SKM-1 treated with dmso at 0.1 percent for 144 hours (cell line): ENCODE data around the gene XXYLT1.
"Not testable (repeated sequence)": the region's sequence is repeated elsewhere in the genome, so short reads cannot be mapped to it uniquely, and the experiment has no call there.

Source experiments
- DNase-seq: peaks from one replicate; lab custom pipeline; 2025; ENCODE audit not compliant: unreplicated experiment; lab: John Stamatoyannopoulos, UW

The XXYLT1 gene, protein sequence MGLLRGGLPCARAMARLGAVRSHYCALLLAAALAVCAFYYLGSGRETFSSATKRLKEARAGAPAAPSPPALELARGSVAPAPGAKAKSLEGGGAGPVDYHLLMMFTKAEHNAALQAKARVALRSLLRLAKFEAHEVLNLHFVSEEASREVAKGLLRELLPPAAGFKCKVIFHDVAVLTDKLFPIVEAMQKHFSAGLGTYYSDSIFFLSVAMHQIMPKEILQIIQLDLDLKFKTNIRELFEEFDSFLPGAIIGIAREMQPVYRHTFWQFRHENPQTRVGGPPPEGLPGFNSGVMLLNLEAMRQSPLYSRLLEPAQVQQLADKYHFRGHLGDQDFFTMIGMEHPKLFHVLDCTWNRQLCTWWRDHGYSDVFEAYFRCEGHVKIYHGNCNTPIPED

DNA sequence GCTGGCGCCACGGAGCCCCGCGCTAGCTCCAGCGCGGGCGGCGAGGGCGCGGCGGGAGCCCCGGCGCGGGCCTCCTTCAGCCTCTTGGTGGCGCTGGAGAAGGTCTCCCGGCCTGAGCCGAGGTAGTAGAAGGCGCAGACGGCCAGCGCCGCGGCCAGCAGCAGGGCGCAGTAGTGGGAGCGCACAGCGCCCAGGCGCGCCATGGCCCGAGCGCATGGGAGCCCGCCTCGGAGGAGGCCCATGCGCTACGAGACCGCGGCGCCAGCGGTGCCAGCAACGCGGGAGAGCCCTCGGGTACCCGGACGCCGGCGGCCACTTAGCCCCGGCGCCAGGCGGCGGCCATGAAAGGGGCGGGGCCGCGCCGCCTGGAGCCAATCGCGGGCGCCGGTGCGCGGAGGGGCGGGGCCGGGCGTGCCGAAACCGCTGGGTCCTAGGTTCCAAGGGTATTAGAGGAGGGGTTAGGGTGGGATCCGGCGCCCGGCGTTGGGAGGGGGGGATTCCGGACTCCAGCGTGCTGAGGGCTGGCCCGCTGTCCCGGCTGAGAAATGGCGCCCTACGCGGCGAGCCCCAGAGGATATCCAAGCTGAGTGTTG lies at the start of gene XXYLT1:
Gene XXYLT1 (minus strand): TSS at position 343 of the 593 bp plus-strand sequence. CDS start 101 bp downstream, at position 242.
- DNase-seq = peak; percentile 64

DNA sequence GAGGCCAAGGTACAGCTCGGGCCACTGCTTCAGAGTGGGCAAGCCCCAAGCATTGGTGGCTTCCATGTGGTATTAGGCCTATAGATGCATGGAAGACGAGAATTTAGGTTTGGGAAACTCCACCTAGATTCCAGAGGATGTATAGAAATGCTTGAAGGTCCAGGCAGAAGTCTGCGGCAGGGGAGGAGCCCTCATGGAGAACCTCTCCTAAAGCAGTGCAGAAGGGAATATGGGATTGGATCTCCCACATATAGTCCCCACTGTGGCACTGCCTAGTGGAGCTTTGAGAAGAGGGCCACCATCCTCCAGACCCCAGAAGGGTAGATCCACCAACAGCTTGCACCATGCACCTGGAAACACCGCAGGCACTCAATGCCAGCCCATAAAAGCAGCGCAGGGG lies 48.1 kb upstream of the XXYLT1 start:
- DNase-seq = no peak

- no peak for DNase-seq
These were observed 41.8 kb upstream of the XXYLT1 start for GRCh38 chr3:195312714-195313113.

DNA sequence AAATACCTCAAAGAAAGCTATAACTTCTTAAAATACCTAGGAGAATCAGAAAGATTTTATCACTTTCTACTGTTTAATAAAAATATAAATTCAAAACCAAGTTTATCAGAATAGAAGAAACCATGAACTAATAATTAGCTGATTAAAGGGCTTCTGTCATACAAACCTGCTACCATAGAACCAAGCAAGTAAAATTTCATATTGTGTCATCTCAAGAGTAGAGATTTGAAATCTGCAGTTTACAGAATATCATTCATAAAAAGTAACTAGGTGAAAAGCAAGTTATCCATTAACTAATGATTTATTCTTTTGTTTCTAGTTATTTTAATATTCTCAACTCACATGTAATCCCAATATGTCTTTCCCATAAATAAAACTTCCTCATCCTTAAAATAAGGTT lies 36.8 kb upstream of the XXYLT1 start:
- DNase-seq = no peak

DNA sequence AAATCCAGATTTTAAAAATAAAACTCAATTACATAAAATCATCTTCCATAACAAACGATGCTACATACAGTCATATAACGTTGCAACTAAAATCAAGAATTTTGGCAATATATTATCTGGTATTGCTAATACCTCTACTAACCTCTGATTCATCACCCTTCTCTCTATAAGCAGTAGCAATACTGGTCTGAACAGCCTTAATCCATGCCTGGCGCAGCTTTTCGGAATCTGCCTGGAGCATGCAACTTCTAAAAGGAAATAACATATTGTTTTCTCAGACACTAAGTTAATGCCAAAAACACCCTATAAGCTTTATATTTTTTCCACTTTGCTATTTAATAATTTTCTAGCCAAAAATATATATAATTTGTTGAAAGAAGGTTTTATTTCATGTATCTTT lies 35.4 kb upstream of the XXYLT1 start:
- no peak for DNase-seq

DNA sequence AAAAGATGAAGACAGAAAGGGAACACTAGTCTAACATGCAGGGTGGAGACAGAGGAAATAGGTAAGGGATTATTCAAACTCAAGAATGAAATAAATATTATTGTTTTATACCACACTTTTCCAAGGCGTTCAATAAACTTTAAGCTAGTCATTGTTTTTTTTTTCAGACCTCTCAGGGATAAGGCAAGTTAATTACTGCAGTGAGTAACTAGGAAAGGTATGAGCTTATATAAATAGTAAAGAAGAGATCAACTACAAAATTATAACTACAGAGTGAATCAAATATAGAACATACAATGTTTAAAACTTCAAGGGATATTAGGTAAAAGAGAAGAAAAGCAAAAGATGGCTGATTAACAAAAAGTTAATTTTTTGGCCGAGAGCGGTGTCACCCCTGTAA lies 31.5 kb upstream of the XXYLT1 start:
- no peak for DNase-seq

DNA sequence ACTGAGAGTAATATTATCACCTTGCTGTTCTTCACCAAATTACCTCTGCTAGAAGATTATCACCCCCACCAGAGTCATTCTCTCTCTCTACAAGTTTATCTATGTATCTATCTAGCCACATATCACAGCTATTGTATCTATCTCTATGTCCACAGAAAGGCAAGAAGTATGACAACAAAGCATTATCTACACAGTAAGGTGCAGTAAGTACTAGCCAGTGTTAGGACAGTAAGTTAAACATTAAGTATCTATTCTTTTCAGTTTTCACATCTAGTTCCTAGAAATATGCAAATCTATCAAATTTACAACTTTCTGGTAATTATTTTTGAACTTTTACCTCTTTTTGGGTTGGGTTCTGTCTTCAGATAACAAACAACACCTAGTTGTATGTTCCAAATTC lies 26.5 kb upstream of the XXYLT1 start:
- DNase-seq = no peak

DNA sequence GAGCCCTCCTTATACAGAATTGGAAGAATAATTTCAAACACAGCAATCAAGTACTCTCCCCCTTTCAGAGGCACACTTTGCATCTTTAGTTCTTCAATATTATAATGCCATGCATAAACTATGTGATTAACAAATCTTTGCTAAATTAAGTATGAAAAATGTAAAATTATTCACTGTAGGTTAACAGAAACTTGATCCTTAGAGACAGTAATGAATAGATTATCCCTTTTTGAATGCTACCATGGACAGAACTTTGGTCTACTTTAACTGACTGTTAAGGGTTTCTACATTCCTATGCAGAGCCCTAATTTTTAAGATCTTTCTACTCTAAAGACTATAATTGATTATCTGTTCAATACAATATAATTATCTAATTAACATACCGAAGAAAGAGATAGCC lies 25.7 kb upstream of the XXYLT1 start:
- DNase-seq = no peak

GRCh38 chr3:195291121-195291520 lies 20.2 kb upstream of the XXYLT1 start:
- no peak for DNase-seq

DNA sequence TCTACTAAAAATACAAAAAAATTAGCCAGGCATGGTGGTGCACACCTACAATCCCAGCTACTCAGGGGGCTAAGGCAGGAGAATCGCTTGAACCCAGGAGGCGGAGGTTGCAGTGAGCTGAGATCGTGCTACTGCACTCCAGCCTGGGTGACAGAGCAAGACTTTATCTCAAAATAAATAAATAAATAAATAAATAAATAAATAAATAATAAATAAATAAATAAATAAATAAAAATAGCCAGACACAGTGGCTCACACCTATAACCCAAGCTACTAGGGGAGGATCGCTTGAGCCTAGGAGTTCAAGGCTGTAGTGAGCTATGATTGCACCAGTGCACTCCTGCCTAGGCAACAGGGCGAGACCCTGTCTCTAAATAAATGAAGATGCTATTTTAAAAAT lies 19.7 kb upstream of the XXYLT1 start:
- DNase-seq = not testable (repeated sequence)

GRCh38 chr3:195286115-195286872 lies 15.3 kb upstream of the XXYLT1 start:
- DNase-seq = no peak

DNA sequence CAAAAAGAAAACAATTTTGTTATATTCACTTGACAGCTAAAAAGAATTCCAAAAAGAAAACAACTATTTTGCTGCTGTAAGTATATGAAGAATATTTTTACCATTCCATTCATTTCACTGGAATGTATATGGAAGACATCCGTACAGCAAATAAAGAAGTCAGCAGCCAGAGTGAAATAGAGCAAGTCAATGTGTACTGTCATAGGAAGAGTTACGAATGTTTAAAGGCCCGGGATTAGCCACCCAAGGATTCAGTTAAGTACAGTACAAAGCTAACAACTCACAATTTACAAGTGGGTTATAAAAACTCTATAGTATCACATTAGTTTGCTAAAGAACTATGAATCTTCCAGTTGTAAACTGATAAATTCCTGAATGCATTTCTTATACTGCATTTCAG lies 14.4 kb upstream of the XXYLT1 start:
- DNase-seq = no peak

DNA sequence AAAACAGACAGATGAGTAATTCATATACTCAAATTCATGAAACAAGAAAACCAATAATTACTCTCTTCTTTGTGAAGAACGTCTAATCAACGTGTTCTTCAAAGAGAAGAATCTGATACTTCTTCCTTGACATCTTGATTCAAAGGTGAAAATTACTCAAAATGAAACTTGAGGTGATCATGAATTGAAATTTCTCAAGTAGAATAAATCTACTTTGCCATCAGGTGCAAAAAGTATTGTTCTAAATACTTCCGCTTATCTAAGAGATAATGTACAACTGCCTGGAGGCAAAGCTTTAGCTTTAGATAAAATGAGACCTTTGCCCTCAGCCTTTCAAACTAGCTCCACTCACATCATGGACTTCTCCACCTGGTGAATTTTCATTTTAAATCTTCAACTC lies 13.9 kb upstream of the XXYLT1 start:
- DNase-seq = no peak

DNA sequence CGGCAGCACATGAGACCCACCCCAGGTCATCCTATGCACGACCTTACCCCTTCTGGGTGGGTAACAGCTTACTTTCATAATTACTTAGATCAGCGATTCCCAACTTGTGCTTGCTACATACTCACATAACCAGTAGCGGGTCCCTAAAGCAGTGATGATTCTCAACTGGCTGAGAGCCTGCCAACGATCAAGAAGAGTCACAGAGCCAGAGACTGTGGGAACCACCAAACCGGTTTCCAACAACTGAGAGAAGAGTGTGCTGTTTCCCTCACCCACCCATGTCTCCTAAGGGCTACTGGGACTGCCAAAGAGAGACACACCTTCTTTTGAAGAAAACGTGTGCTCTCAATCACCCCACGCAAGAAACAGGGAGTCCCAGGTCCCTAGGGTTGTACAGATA lies 12.0 kb upstream of the XXYLT1 start:
- no peak for DNase-seq

DNA sequence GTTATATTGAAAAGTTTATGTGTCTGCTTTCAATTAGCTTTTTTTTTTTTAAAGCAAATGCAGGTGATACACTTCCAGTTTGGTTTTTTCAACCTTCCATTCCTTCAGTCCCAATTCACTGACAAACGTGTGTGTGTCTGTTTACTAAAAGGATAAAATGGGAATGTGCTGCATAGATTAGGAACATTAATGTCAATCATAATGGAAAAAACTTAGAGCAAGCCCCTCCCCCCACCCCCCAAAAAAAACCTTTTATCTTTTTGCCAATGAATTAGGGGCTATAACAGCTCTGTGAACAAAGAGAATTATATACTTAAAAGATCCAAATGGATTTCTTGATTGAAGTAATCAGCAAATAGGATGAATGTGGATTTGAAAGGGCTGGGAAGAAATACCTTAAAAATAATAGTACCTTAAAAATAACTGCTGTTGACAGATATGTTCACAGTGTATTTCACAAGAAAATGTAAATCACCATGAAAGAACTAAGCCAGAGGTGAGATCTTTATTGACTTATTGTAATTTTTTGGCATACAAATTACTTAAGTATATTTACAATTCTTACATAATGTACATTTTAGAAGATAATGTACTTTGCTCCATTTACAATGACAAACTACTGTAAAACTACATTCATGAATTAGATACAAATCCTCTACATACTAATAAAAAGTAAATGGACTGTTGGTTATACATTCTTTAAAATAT lies 3.5 kb upstream of the XXYLT1 start:
- no peak for DNase-seq

DNA sequence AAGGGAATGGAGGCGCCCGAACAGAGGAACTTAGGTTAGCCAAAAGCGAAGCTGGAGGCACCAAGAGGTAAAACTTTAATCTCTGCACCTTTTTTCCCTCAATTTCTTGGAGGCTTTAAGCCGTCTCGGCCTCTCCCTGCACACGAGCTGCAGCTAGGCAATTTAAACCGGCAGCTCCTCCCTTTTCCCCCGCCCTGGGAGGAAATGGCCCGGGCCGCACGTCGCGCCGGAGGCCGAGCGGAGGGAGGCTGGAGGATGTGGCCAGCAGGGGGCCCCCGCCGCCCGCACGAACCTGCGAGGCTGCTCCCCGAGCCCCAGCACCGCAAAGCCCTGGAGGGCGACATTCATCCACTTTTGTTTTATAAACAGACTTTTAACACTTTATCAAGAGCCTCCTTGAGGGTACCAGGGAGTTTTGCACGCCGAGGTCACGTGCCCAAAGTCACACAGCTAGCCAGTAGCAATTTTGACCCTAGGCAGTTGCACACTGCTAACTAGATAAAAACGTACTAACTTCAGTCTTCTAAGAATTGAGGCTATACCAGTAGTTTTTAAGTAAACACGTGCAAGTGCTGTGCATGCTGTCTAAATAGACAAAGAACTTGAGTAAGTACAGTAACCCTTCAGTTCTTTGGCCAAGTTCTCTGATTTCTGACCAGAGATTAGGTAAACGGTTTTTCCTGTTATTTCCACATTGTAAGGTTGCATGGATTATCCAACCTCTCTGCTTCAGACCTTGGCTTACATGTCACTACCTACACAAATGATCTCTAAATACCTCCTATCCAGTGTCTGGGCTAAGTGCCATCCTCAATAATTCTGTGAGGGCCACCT lies 668 bp upstream of the XXYLT1 start:
- DNase-seq = peak; percentile 70

DNA sequence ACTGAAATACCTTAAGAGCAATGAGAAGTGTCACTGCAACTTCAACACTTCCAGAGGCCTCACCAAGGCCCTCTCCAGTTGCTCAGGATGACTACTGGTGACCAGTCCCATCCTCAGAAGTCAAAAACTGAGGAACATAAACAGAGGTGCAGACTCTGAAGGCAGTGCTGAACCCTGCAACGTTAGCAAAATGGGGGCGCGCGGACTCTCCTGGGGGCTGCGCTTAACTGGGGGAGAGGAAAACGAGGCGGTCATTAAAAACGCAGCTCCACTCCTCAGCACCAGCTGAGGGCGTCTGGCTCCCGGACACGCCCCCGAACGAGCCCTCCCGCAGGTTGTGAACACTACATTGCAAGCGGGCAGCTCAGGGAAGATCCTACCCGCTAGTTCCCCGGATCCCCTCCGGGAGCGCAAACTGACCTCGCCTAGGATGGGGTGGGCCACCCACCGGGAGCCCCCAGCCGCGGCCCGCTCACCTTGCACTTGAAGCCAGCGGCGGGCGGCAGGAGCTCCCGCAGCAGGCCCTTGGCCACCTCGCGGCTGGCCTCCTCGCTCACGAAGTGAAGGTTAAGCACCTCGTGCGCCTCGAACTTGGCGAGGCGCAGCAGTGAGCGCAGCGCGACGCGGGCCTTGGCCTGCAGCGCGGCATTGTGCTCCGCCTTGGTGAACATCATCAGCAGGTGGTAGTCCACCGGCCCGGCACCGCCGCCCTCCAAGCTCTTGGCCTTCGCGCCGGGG lies 711 bp downstream of the XXYLT1 start:
- peak; percentile 34 for DNase-seq

GRCh38 chr3:195269375-195270078 lies 1.4 kb downstream of the XXYLT1 start:
- DNase-seq = peak; percentile 59
